Amygdala (tissue), 56 donors: ENCODE data around the gene CYSRT1.
A peak's percentile ranks its signal among the peaks of the same experiment; 100 is the strongest.

Experiments used
- DNase-seq, 56 donors: peaks; one replicate each; lab custom pipeline; 2025; lab: John Stamatoyannopoulos, UW

The CYSRT1 gene

DNA sequence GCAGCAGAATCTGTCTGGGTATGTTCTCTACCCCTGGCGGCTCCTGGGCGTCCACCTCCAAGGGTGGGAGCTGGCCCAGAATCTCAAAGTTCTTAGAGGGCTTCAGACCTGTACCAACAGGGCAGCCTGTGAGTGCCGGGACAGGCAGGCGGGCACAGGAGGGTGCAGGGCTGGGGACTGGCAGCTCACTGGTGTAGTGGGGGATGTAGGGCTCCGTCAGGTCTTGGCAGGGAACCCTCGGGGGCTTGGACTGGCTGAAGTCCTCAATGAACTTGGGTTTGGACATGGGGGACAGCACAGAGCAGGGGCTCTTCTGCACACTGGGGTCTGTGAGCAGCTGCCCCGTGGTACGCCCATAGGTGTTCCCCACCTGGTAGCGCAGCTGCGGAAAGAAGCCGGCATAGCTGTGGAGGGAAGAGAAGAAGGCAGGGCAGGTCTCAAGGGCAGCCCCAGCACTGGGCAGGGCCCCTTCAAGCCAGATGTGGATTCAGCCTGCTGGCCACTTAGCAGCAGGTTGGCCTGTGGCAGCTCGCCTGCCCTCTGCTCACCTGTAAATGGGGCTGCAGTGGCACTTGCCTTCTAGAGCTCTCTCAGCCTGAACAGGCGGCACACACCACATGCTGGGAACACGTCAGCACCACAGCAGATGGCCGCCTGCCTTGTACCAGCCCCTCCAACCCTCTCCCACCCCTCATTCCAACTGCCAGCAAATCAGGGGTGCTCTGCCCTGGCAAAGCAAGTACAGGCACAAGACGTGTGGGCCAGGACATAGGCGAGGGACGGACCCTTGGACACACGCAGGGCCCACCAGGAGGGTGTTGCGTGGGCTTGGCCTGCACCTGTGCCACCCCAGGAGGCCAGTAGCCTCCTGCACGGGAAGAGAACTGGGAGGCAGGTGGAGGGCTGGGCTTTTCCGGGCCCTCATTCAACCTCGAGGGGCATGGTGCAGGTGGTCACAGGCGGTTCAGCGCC, 20.8 kb downstream of the CYSRT1 start:
- DNase-seq: no peak

DNA sequence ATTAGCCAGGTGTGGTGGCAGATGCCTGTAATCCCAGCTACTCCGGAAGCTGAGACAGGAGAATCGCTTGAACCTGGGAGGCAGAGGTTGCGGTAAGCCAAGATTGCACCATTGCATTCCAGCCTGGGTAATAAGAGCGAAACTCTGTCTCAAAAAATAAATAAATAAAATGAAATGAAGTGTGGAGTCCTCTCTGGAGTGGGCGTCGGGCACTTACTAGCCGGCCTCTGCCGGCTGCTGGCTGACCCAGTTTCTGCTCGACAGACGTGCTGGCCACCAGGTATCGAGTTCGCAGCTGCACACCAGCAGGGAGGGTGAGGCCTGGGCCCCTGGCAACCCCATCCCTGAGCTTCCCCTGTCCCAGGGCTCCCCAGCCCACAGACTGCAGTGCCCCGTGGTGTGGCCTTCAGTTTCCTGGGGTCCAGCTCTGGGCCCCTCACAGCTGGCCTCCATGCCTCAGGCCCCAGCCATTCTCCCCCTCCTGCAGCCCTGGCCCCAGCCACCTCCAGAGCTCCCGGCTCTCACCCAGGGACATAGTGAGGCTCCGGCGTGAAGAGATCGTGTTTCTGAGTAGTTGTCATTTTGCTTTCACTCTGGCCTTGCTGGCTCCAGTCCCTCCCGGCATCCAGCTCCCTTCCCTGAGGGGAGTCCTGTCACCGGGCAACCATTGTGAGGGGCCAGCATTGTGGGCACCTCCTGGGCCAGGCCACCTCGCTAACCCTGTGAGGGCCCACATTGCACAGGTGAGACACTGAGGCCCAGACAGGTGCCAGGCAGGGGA, 22.4 kb downstream of the CYSRT1 start:
- DNase-seq: no peak

DNA sequence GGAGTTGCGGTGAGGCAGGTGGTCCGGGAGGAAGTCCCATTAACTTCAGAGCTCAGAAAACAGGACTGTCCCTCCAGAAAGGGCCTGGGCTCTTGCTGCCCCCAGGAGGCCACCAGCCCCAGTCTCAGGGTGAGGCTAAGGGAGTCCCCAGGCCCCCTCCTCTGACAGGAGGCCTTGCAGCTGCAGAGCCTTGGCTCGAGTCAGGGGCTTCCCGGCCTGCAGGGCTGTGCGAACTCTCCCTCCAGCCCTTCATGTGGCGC, 22.9 kb downstream of the CYSRT1 start:
- DNase-seq: no peak

DNA sequence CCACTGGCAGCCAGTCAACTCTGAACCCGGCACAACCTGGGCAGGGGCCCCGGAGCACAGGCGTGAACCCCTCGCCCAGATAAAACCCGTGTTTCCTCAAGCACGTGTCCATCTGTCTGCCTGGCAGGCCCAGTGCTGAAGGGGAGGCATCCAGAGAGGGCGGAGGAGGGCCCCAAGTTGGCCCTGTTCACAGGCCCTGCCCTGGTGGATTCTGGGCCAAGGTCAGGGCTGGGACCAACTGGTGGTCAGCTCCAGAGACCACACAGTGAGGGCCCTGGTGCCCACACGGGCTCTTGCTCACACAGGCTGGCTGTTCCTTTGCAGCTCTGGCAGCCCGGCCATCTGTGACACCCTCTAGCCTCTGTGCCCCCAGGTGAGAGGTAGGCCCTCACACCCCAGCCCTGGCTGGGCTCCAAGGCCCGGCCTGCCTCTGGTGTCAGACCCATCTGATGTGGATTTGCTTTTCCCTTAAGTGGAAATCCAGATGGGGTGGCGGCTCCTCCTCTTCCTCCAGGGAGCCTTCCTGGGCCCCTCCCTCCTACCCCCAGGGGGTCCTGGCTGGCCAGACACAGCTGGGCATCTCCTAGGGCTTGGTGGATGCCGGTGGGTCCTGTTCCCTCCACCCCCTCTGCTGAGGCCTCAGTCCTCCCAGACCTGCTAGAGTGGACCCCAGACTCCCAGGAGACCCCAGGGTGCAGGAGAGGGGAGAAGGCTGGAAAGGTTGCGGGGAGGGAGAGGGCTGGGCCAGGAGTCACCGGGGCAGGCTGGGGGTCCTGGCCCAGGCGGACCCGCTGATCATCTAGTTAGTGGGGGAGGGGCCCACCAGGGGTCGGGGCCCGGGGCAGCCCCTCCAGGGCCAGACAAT, 25.6 kb downstream of the CYSRT1 start:
- no peak for DNase-seq

DNA sequence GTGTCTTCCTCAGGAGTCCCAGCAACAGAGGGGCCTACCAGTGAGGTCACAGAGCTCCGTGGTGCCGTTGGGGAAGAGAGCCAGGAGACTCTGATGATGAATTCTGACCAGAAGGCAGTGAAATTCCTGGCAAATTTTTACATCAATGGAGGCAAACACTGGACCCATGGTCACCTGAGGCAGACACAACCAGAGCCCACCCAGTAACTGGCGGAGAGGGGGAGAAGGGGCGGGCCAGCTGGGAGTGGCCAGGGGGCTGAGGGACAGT, 26.2 kb downstream of the CYSRT1 start, which contains the start of gene STPG3:
Gene STPG3 (plus strand): TSS at position 93 of the 268 bp plus-strand sequence. CDS start 1 bp downstream, at position 94.
- DNase-seq: no peak

- DNase-seq: no peak
These were observed 26.7 kb downstream of the CYSRT1 start for GRCh38 chr9:137251490-137252268.

DNA sequence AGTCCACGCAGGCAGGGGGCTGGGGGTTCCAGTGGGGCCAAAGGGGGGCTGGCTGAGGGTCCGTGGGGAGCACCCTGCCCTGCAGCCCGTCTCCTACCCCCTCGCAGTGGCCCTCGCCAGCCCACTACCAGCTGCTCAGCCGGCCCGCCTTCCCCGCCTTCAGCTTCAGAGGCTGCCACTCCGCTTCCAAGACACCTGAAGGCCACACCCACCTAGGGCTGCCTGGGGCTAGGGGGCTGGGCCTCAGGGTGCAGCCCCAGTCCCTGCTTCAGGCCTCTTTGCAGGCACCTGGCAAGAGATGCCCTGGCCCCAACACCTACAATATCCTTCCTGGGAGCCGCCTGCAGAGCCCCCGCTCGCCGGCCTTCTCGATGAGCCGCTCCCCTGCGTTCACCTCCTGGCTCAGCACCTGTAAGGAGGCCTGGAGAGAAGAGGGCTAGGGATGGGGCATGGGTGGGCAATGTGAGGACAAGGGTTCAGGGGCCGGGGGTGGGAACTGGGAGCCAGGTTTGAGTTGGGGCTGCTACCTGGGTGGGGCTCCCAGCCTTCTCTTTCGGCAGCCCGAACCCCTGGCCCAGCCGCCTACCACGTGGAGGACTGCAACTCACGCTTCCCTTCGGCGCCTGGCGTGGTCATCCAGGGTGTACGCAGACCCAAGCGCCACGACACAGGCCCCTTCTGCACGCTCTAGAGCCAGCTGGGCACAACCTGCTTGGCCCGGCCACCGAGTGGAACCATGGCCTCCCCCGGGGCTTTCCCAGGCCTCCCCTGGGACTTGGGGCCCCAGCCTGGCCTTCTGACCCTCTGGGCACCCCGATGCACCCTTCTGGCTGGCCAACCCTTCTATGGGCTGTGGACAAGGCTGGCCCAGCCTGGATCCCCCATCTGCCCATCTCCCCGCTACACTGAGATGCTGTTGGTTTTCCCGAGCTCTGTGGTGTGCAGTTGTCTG, 27.9 kb downstream of the CYSRT1 start:
- DNase-seq: no peak

DNA sequence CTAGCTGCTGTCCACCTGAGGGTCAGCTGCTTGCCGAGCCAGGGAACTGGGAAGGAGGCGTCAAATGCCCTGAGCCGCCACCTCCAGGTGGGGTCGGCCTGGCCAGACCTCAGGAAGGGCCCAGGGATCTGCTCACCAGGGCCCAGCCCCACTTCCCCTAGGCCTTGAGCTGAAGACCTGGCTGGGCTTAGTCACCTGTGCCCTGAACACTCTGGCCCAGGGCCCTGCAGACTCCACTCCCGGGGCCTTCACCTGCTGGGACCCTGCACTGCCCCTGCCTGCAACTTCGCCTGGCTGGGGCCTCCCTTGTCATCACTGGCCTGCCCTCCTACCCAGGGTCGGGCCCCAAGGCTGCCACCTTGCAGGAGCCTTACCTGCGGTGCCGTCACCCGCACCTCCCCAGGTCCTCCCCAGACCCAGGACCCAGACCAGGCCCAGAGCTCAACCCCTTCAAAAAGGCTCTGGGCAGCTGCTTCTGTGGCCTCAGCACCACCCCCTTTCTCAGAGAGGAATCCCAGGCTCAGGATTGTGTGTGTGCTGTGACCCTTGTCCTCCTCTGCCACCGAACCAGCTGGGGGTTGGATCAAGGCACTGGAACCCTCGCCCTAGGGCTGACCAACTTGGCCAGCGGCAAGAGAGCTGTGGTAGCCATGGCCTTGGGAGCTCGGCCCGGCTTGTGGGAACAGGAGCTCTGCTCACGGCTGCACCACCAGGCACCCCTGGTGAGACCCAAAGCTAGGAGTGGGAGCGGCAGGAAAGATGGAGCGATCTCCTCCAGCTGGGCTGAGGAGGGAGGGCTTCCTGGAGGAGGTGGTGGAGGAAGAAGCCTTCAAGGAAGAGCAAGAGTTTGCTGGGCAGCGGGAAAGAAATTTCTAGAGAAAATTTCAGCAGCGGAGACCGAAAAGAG, 29.0 kb downstream of the CYSRT1 start:
- peak in 1 of 56 donors; percentile 10 for DNase-seq

DNA sequence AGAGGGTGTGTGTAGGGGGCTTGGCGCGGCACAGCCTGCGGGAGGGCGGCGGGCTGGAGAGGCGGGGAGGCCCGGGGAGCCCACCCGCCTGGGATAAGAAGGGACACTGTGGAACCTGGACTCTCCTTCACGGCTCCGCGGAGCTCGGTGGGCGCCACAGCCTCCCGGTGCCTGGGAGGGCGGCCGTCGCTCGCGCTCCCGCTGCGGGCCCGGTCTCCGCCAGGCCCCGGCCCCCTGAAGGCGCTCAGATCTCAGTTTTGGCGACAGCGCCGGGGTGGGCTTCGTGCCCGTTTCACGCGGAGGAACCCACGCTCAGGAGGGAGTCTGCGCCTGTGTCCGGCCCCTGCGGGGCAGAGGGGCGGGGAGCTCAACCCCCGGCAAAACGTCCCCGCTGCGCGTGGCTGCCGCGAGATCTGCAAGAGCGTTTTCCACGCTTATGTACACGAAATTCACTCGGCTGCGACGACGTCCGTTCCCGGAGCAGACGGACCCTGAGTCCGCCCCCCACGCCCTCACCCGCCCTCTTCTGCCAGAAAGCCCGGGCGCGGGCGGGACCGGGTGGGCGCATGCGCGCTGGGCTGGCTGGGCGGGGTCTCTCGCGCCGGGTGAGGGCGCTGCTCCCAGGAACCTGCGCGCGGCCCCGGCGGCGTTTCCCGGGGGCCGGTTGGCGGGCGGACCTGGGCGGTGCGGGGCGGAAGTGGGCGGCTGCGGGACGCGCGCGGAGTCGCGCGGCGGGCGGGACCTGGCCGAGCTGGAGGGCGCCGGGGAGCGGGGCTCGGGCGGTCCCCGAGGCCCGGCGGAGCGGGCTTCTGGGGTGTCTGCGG, 29.9 kb downstream of the CYSRT1 start, which contains the start of gene NELFB:
Gene NELFB (plus strand): TSS at position 704 of the 824 bp plus-strand sequence.
- peak; percentile 27 to 96 (median 86) for DNase-seq

DNA sequence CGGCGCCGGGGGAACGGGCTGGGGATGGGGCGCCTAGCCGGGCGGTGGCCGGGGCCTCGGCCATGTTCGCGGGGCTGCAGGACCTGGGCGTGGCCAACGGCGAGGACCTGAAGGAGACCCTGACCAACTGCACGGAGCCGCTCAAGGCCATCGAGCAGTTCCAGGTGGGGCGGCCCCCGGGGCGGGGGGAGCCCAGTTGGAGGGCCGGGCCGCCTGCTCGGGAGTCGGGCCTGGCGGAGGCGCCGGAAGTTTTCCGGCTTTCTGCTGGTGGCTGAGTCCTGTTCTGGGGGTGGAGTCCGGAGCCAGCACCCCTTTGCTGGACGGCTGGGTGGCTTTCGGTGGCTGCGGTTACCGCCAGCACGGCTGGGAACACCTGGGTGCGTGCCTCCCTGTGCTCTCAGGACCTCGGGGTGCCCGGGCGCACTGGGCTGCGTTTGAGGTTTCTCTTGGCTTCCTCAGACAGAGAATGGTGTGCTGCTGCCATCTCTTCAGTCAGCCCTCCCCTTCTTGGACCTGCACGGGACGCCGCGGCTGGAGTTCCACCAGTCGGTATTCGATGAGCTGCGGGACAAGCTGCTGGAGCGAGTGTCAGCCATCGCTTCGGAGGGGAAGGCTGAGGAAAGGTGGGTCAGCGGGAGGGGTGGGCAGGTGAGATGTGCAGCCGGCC, 30.6 kb downstream of the CYSRT1 start:
- DNase-seq: no peak

DNA sequence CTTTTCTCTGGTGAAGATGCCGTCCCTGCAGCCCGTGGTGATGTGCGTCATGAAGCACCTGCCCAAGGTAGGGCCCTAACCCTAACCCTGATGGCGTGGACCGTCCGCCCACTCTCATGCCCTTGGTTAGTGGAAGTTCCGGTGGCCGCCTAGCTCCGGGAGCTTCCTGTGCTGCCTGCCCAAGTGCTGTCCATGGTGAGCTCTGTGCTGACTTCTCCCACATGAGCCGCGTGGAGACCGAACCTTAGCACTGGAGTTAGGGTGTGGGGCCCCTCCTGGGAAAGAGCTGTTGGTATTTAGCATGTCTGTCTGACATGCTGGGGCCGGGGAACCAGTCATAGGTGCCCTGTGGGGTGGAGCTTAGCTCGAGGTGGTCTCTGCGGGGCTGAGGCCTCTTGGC, 31.4 kb downstream of the CYSRT1 start:
- DNase-seq: no peak

GRCh38 chr9:137256856-137257255, 31.9 kb downstream of the CYSRT1 start:
- DNase-seq: no peak

- DNase-seq: peak in 8 of 56 donors; percentile 11 to 41 (median 30)
These were observed 37.4 kb downstream of the CYSRT1 start for GRCh38 chr9:137262173-137262908.

DNA sequence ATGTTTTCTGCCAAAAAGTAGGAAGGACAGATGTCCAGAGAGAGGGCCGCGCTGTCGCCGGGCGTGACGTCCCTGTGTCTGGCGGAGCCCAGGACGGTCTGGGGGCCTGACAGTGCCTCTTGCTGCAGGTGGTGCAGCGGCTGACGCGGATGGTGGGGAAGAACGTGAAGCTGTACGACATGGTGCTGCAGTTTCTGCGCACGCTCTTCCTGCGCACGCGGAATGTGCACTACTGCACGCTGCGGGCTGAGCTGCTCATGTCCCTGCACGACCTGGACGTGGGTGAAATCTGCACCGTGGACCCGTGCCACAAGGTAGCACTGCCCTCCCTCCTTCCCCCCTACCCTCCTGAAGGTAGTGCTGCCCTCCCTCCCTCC, 37.9 kb downstream of the CYSRT1 start:
- no peak for DNase-seq

DNA sequence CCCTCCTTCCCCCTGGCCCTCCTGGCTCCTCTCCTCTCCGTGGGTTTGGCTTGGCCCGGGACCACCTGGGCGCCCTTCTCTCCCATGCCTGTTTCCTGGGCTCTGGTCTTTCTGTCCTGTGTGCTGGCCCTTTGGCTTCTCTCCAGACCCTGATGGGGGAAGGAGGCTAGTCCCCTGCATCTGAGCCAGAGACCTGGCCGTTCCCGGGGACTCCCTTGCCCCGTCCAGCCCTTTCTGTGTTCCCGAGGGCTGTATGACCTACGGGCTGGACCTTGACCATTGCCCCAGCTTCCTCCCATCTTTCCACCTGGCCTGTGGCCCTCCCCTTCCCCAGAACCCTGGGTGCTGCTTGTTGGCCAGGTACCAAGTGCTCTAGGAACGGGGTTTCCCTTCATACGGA, 38.5 kb downstream of the CYSRT1 start:
- no peak for DNase-seq

DNA sequence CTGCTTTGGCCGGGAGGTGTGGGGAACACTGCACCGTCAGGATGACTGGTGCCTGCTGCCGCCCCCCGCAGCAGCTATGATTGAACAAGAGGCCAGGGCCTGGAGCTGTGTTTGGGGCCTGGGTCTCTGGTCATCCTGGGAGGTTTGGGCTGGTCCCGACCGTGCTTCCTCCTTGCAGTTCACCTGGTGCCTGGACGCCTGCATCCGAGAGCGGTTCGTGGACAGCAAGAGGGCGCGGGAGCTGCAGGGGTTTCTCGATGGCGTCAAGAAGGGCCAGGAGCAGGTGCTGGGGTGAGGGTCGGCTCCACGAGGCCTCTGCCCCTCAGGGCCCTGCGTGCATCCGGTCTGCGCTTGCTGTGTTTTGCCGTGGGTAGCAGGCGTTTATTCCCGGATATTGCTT, 39.1 kb downstream of the CYSRT1 start:
- DNase-seq: no peak
